Fibroblast of mammary gland (primary cell): ENCODE measurements around the gene LY86.
A peak's percentile ranks its signal among the peaks of the same experiment; 100 is the strongest.

Experiments used
- DNase-seq: peaks from one replicate; pipeline ENCODE4 v3.0.0-alpha.2; 2010; ENCODE audit warnings: low read depth
- H3K4me3 ChIP-seq: 2 replicates; pipeline ENCODE4 v1.5.1; 2011; ENCODE audit warnings: low read depth, mild to moderate bottlenecking, low read length, moderate library complexity; ENCODE audit not compliant: control insufficient read depth
- TF ChIP-seq, protein P1 (sequence below): conservative IDR thresholded peaks from 2 replicates; pipeline ENCODE4 v1.5.1; 2011; ENCODE audit warnings: low read depth, low read length, inconsistent platforms; ENCODE audit not compliant: control insufficient read depth, insufficient read depth

LY86 gene

DNA sequence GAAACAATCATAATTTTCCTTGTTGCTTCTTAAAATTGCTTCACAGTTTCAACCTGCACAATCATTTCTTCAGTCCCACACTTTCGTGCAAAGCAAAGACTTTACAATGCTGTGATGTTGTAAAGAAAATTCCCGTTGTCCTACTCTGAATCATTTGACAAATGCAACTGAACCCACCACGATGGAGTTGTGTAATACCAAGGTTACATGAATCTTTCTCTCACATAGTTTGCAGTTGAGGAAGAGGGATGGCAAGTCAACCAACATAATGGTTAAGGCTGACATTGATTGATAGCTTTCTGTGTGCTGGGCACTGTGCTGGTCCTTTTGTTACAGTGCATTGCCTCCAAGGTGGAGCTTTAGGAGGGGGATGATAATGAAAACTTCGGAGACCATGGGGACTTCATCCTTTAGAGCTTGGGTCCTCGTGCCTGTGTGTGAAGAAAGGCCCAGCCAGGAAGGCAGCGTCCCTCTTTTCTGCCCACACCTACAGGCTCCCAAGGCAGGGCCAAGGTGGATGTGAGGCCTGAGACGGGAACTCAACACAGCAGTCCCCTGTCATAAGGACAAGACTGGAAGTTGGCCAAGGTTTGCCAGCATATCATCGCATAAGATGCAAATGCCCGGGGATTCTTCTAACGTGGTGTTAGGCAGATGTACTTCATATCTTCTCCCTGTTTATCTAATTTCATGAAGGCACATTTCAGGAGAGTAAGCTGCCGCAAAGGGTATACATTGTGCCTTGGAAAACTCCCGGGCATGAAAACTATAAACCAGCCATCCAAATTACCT lies 96.9 kb downstream of the LY86 start:
- TF ChIP-seq, protein P1, sequence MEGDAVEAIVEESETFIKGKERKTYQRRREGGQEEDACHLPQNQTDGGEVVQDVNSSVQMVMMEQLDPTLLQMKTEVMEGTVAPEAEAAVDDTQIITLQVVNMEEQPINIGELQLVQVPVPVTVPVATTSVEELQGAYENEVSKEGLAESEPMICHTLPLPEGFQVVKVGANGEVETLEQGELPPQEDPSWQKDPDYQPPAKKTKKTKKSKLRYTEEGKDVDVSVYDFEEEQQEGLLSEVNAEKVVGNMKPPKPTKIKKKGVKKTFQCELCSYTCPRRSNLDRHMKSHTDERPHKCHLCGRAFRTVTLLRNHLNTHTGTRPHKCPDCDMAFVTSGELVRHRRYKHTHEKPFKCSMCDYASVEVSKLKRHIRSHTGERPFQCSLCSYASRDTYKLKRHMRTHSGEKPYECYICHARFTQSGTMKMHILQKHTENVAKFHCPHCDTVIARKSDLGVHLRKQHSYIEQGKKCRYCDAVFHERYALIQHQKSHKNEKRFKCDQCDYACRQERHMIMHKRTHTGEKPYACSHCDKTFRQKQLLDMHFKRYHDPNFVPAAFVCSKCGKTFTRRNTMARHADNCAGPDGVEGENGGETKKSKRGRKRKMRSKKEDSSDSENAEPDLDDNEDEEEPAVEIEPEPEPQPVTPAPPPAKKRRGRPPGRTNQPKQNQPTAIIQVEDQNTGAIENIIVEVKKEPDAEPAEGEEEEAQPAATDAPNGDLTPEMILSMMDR: no peak
- peak; percentile 25 for DNase-seq
- no peak overlapping the region for H3K4me3 ChIP-seq

DNA sequence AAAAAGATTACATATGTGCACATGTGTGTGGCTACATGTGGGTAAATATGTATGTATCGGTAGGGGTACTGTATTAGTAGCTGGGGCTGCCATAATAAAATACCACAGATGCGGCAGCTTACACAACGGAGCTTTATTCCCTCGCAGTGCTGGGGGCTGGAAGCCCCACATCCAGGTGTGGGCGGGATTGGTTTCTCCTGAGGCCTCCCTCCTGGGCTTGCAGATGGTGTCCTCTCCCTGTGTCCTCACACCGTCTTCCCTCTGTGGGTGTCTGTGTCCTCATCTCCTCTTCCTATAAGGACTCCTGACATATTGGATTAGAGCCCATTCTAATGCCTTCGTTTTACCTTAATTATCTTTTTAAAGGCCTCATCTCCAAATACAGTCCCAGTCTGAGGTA lies 97.7 kb downstream of the LY86 start:
- TF ChIP-seq, protein P1: no peak
- no peak for DNase-seq

DNA sequence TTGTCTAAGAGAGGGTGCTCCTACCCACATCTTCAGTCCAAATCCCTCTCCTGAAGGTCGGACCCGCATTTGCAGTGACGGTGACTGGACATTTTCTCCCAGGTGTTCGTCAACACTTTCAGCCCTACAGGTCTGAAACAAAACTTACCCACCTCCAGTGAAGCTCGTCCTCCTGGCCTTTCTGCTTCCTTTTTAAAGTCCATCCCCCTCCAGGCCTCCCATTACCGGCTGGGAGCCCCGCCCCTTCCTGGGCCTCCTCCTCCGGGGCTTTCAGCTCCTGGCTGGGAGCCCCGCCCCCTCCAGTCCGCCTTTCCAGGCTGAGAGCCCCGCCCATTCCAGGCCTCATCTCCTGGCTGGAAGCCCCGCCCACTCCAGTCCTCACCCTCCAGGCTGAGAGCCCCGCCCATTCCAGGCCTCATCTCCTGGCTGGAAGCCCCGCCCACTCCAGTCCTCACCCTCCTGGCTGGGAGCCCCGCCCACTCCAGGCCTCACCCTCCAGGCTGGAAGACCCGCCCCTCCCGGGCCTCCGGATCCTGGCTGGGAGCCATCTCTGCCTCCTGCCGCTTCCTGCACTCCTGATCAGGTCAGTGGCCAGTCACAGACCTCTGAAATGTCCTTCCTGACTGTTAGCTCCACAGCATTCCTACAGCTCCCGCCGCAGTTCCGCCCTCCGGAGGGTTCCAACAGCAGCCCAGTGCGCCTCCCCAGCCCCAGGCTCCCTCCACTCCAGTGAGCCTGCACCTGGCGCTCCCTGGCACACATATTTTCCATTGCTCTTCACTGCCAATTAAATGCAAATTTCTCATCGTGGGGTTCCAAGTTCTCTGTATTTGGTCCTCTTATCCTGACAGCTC lies 98.5 kb downstream of the LY86 start:
- DNase-seq: peak; percentile 40
- TF ChIP-seq, protein P1: no peak
- no peak overlapping the region for H3K4me3 ChIP-seq

More for the DNA sequence above, 97.7 kb downstream of the LY86 start:
- H3K4me3 ChIP-seq: no peak overlapping the region

DNA sequence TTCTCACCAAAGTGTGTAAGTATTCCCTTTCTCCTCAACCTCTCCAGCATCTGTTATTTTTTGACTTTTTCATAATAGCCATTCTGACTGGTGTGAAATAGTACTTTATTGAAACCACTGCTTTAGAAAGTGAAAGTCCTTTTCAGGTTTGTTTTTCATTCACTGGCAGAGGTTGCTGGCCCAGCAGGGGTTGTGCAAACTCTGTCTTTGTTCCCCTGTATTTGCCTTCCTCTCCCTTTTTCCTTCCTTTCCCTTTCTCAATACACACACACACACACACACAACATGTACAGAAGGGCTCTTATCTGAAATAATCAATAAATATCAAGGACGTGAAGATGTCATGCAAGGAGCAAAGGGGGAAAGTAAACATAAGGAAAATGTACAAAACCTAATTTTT lies 99.8 kb downstream of the LY86 start:
- DNase-seq: no peak
- H3K4me3 ChIP-seq: no peak overlapping the region
- TF ChIP-seq, protein P1: no peak

DNA sequence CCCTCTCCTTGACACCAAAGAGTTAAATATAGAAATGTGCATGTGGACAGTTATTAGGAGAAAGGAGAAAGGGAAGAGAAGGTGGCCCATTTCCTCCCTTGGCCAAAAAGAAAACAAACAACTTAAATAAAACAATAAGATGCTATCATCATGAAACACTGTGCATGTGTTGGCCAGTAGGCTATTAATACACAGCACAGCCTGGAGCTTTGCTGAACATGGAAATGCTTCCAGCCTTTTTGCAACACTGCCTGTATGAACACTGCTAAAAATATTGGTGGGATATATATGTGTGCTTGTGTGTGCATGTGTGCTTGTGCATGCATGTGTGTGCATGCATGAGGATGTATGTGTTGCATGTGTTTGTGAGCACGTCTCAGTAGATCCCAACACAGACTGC lies 100.4 kb downstream of the LY86 start:
- H3K4me3 ChIP-seq: no peak overlapping the region
- TF ChIP-seq, protein P1: no peak
- DNase-seq: no peak

DNA sequence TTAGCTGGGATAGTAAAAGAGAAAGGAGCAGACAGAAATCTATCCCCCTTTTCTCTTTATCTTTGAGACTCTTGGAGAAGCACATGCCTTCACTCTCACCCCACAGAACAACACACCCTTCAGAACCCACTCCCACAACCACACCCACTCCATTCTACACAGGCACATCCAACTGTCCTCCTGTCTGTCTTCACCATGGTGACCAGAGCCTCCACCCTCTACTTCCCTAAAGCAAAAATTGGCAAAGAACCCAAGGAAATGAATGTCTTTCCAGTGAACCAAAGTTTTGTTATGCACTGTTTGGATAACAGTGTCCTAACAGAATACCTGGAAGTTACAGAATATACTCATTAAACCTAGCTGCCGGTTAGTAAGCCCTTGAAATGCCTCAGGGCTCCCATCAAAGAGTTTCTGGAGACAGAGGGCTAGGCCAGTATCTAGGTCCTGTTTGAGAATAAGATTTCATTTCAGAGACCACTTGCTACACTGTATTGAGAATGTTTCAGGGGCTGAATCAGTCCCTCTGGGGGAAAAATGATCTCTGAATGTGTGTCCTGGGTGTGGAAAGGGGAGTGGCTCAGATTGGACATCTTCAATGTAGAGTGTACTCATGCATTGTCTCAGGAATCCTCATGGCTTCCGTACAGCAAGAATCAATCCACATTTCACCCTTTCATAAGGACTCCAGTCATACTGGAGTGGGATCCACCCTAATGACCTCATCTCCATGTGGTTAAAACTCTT lies 101.1 kb downstream of the LY86 start:
- TF ChIP-seq, protein P1: no peak
- DNase-seq: peak; percentile 77
- H3K4me3 ChIP-seq: no peak overlapping the region
